ENCODE data around the gene SPEG. TPM values are rescaled to one million over a fixed set of nuclear protein-coding genes. Genes with fewer than 3 reads are reported as not detected.

Gene SPEG
- total and polyA plus RNA-seq, 2 of the 13 experiments (the other 11 are each of a cell fraction or from before 2014, with no cell fraction given), result 0.18 to 0.24 TPM

DNA sequence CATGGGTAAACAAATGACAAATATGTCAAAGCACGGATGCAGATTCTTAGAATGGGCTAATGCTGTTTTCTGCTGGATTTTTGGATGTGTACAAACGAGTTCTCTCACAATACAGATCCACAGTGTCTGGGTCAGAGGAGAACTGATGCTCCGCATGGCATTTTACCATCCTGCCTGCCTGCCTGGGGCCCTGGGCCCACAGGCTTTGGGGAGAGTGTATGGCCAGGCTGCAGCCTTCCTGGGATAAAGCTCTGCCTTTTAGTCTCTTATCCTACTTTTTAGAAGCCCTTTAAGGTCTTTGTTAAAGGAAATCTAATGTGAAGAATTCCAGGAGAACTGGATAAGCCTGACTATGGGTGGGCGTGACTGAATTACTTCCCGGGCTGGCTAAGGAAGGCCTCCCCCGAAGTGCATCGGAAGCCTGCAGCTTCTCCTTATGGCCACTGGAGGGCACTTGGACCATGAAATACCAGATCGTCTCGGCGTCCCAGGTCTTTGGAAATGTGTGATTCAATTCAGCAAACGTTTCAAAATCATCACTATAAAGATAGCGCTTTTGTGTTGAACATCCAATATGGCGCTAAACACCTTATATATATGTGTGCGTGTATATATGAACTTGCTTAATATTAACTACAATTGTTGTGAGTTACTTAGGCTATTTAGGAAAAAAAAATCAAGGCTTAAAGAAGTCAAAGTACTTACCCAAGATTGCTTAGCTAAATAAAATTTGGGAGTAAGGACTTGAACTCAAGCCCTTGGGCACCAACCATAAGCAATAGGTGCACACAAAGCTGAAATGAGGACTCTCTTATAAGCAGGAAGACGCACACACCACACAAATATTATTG, 31.8 kb upstream of the SPEG start:
- Histone ChIP-seq H3K36me3 (replicated peaks in 1 of 2; ENCODE audit: control insufficient read depth in 1 of 2, insufficient read depth in 2 of 2, low read length in 2 of 2) (no peaks in the 10 kb centered on the region), H2AFZ (ENCODE audit: low read length) (no peak overlapping the region), H3K4me3 (replicated peaks in 1 of 3; ENCODE audit: insufficient read depth in 1 of 3, low read depth in 2 of 3, low read length in 3 of 3) (no peak overlapping the region), H3K9me3 (ENCODE audit: low read length) (no peaks in the 10 kb centered on the region), H4K20me1 (ENCODE audit: insufficient read depth, low read length) (no peaks in the 10 kb centered on the region; the same call in 1 of the 2 replicates), H3K79me2 (ENCODE audit: insufficient read depth, low read length) (no peaks in the 10 kb centered on the region), H3K27me3 (ENCODE audit: control insufficient read depth in 1 of 2, insufficient read depth in 2 of 2, low read length in 2 of 2) (peaks cover 2 to 31% of the 10 kb centered on the region in 2 experiments; a peak in 4 of 5 replicates), H3K9ac (ENCODE audit: insufficient read depth, low read depth, low read length) (no peak overlapping the region), H3K27ac (ENCODE audit: extremely low read length, insufficient read depth, low read length) (no peak overlapping the region), H3K4me2 (ENCODE audit: low read depth, low read length) (no peak overlapping the region), H3K4me1 (ENCODE audit: insufficient read depth, low read length) (peaks cover 42% of the 10 kb centered on the region)
- intact Hi-C loops (cut with micrococcal nuclease; ENCODE audit: unreplicated experiment), result loop anchor here (1.0 to 2.0 kb wide), 2 partner anchors 56 to 127 kb away; no protein-coding TSS in a partner anchor
- WGBS (ENCODE audit: low lambda C conversion rate), result 13% methylated on average over 15 of the region's 15 CpGs
- no TSS peak for BruUV-seq (replicated peaks)
- ChIA-PET CTCF (ENCODE audit: low intra/inter-chr PET ratio, low total read pairs) (interaction anchor here (1.2 to 1.9 kb wide), 4 partner anchors 56 to 240 kb away, joined by 3 to 19 read pairs (median 4); no protein-coding TSS in a partner anchor), POLR2A (interaction anchor here (0.7 to 0.9 kb wide), 3 partner anchors 14 to 127 kb away, joined by 3 read pairs; partner anchors contain the start of gene DNPEP)
- in situ Hi-C loops (cut with HindIII; ENCODE audit: extremely low pct_ligation_motif_present, low pct_unique_long_range_greater_than_20kb), result loop anchor here (5.0 kb wide), 1 partner anchor 129 kb away; no protein-coding TSS in a partner anchor
- FAIRE-seq (peak; percentile 95), DNase-seq (ENCODE audit: low spot score) (peak; percentile 67), ATAC-seq (peak; percentile 78)
- TF ChIP-seq CTCF (CRISPR knock-in tag; IDR thresholded peaks at IDR 0.05) (peak; percentile 88), NAIF1 (CRISPR knock-in tag; IDR thresholded peaks at IDR 0.05; ENCODE audit: borderline replicate concordance) (no peak), STAG1 (CRISPR knock-in tag; IDR thresholded peaks at IDR 0.05) (peak; percentile 86), ZNF12 (CRISPR knock-in tag; IDR thresholded peaks at IDR 0.05) (no peak), KDM2A (CRISPR knock-in tag; IDR thresholded peaks at IDR 0.05; ENCODE audit: borderline replicate concordance, low read depth) (peak; percentile 55; the same call in 1 of the 2 replicates), ZNF513 (CRISPR knock-in tag; conservative IDR thresholded peaks at IDR 0.05) (no peak), ZNF572 (CRISPR knock-in tag; IDR thresholded peaks at IDR 0.05) (no peak), PHF8 (CRISPR knock-in tag; IDR thresholded peaks at IDR 0.05) (no peak), GABPA (IDR thresholded peaks at IDR 0.05; ENCODE audit: low read depth, low read length) (no peak), GABPA (CRISPR knock-in tag; IDR thresholded peaks at IDR 0.05; ENCODE audit: low read depth) (no peak), ZNF354B (CRISPR knock-in tag; IDR thresholded peaks at IDR 0.05) (0 out of 2 replicates have a peak, but pooled peaks have one; percentile 15), RAD21 (CRISPR knock-in tag; IDR thresholded peaks at IDR 0.05) (peak; percentile 70), ZFP36L1 (CRISPR knock-in tag; IDR thresholded peaks at IDR 0.05) (no peak)
- TF ChIP-seq, protein P1, sequence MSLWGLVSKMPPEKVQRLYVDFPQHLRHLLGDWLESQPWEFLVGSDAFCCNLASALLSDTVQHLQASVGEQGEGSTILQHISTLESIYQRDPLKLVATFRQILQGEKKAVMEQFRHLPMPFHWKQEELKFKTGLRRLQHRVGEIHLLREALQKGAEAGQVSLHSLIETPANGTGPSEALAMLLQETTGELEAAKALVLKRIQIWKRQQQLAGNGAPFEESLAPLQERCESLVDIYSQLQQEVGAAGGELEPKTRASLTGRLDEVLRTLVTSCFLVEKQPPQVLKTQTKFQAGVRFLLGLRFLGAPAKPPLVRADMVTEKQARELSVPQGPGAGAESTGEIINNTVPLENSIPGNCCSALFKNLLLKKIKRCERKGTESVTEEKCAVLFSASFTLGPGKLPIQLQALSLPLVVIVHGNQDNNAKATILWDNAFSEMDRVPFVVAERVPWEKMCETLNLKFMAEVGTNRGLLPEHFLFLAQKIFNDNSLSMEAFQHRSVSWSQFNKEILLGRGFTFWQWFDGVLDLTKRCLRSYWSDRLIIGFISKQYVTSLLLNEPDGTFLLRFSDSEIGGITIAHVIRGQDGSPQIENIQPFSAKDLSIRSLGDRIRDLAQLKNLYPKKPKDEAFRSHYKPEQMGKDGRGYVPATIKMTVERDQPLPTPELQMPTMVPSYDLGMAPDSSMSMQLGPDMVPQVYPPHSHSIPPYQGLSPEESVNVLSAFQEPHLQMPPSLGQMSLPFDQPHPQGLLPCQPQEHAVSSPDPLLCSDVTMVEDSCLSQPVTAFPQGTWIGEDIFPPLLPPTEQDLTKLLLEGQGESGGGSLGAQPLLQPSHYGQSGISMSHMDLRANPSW (CRISPR knock-in tag; IDR thresholded peaks at IDR 0.05; ENCODE audit: borderline replicate concordance), result no peak
- TF ChIP-seq, protein P2, sequence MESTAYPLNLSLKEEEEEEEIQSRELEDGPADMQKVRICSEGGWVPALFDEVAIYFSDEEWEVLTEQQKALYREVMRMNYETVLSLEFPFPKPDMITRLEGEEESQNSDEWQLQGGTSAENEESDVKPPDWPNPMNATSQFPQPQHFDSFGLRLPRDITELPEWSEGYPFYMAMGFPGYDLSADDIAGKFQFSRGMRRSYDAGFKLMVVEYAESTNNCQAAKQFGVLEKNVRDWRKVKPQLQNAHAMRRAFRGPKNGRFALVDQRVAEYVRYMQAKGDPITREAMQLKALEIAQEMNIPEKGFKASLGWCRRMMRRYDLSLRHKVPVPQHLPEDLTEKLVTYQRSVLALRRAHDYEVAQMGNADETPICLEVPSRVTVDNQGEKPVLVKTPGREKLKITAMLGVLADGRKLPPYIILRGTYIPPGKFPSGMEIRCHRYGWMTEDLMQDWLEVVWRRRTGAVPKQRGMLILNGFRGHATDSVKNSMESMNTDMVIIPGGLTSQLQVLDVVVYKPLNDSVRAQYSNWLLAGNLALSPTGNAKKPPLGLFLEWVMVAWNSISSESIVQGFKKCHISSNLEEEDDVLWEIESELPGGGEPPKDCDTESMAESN (CRISPR knock-in tag; conservative IDR thresholded peaks at IDR 0.05), result 0 out of 2 replicates have a peak, but pooled peaks have one; percentile 21
